Transverse colon (tissue), 4 donors: ENCODE results near the gene ALPK3. TPM values are rescaled to one million over a fixed set of nuclear protein-coding genes. Genes with fewer than 3 reads are reported as not detected.

Experiments
- DNase-seq: peaks from one replicate; pipeline ENCODE4 v3.0.0-alpha.2; 2019
- H3K27ac ChIP-seq, 4 donors: fragments of 200-600 bp; sonication (generic); 2 replicates each; pipeline ENCODE4 v1.5.1; 2016 to 2018; ENCODE audit warnings: inconsistent platforms in 4 of 4
- H3K27me3 ChIP-seq: fragments of 200-600 bp; sonication (generic); 2 replicates; pipeline ENCODE4 v1.5.1; 2017; ENCODE audit warnings: inconsistent platforms
- H3K36me3 ChIP-seq, 4 donors: fragments of 200-600 bp; sonication (generic); 2 replicates each; pipeline ENCODE4 v1.5.1; 2017 to 2019; ENCODE audit warnings: inconsistent platforms in 4 of 4
- H3K4me1 ChIP-seq, 4 donors: fragments of 200-600 bp; sonication (generic); 2 replicates each; pipeline ENCODE4 v1.5.1; 2017 to 2020; ENCODE audit warnings: inconsistent platforms in 4 of 4
- H3K4me3 ChIP-seq, 4 donors: fragments of 200-600 bp; sonication (generic); 1 replicate in 1 of 4; 2 replicates in 3 of 4; pipeline versions ENCODE4 v1.5.1 to v1.6.1; 2017 to 2019; ENCODE audit warnings: inconsistent platforms in 4 of 4
- H3K9me3 ChIP-seq, 2 donors: fragments of 200-600 bp; sonication (generic); 2 replicates each; pipeline ENCODE4 v1.5.1; 2017 to 2019; ENCODE audit warnings: inconsistent platforms in 2 of 2
- CTCF ChIP-seq, 5 experiments: fragments of 200-600 bp in 3 of 5; fragments of 450-650 bp in 2 of 5; sonication (generic) in 3 of 5; IDR thresholded peaks; 1 replicate in 2 of 5; 2 replicates in 3 of 5; pipeline ENCODE4 v1.5.1; 2016 to 2017; ENCODE audit warnings: antibody characterized with exemption in 5 of 5, inconsistent platforms in 3 of 5, mild to moderate bottlenecking in 2 of 5, moderate library complexity in 1 of 5
- EP300 ChIP-seq: sonication (generic); formaldehyde crosslinking; IDR thresholded peaks from one replicate; pipeline ENCODE4 v1.6.1; 2017; ENCODE audit warnings: antibody characterized with exemption, low read depth
- POLR2A ChIP-seq: fragments of 450-650 bp; IDR thresholded peaks from one replicate; pipeline ENCODE4 v1.6.1; 2016; ENCODE audit warnings: antibody characterized with exemption, mild to moderate bottlenecking, moderate library complexity
- POLR2AphosphoS5 ChIP-seq, 3 donors: sonication (generic); formaldehyde crosslinking; IDR thresholded peaks; one replicate each; pipeline ENCODE4 v1.6.1; 2016; ENCODE audit warnings: antibody characterized with exemption in 3 of 3
- WGBS, 2 donors: methylation state at CpG; one replicate each; pipeline ENCODE4 v1.1.5; 2018; ENCODE audit warnings: low coverage in 1 of 2; 5-methylcytosine and 5-hydroxymethylcytosine counted together
- in situ Hi-C, 4 donors: fragments of 200-750 bp; cut with MboI; loops; one replicate each; pipeline versions ENCODE4 v1.15.0 to v1.15.1; 2017; ENCODE audit warnings: low sequenced_read_pairs in 3 of 4, low pct_ligation_motif_present in 1 of 4, low pct_unique_long_range_greater_than_20kb in 1 of 4
- intact Hi-C: fragments of 100-400 bp; cut with DNase I; formaldehyde crosslinking; loops from one replicate; pipeline ENCODE4 v1.15.1; 2023; ENCODE audit warnings: low total_unique reads
- total RNA-seq, 4 donors: library from RNA; depleted of rRNA; stranded (reverse); fragments of >200 nt; gene quantifications; one replicate each; pipeline ENCODE4 v1.1.0, GENCODE V29; 2016

ALPK3 gene
- total RNA-seq, 4 donors from 2014 or later = 1.1 to 4.6 (median 2.8) TPM

GRCh38 chr15:84909782-84910181 lies 92.6 kb downstream of the ALPK3 start:
- in situ Hi-C loops = loop anchor here in 1 of 4 donors (25.0 kb wide), 1 partner anchor 322 kb away; no protein-coding TSS in a partner anchor
- intact Hi-C loops = no loop called here
- no peaks in the 10 kb centered on the region for H3K36me3 ChIP-seq

GRCh38 chr15:84910928-84911623 lies 93.9 kb downstream of the ALPK3 start:
- DNase-seq = peak; percentile 16

More at GRCh38 chr15:84909782-84910181, 92.6 kb downstream of the ALPK3 start:
- Histone ChIP-seq H3K4me1 (peaks cover 14 to 30% (median 15%) of the 10 kb centered on the region in 4 donors), H3K9me3 (no peaks in the 10 kb centered on the region), H3K27ac (no peak overlapping the region), H3K4me3 (no peak overlapping the region), H3K27me3 (no peaks in the 10 kb centered on the region)
- DNase-seq = no peak
- no peak for TF ChIP-seq CTCF (IDR thresholded peaks at IDR 0.05)
- TF ChIP-seq POLR2A = no peak
- no peak for TF ChIP-seq EP300
- no peak for TF ChIP-seq POLR2AphosphoS5 (IDR thresholded peaks at IDR 0.05)
- 82% methylated on average over 4 of the region's 4 CpGs; no CpG with 5 or more reads in 1 of the 2 donors for WGBS, 2 donors

GRCh38 chr15:84911879-84912660 lies 94.9 kb downstream of the ALPK3 start:
- Histone ChIP-seq H3K36me3 (no peaks in the 10 kb centered on the region), H3K9me3 (no peaks in the 10 kb centered on the region), H3K4me1 (peaks cover 14 to 36% (median 15%) of the 10 kb centered on the region in 4 donors), H3K27me3 (no peaks in the 10 kb centered on the region), H3K27ac (peak overlapping the region; percentile 51 to 82 (median 78)), H3K4me3 (no peak overlapping the region)
- 37% methylated on average over 6 of the region's 6 CpGs; no CpG with 5 or more reads in 1 of the 2 donors for WGBS, 2 donors
- no peak for TF ChIP-seq POLR2A
- TF ChIP-seq CTCF (IDR thresholded peaks at IDR 0.05) = no peak
- peak in 2 of 3 donors; percentile 49 to 67 for TF ChIP-seq POLR2AphosphoS5 (IDR thresholded peaks at IDR 0.05)
- intact Hi-C loops (no loop called here), in situ Hi-C loops (loop anchor here in 1 of 4 donors (25.0 kb wide), 1 partner anchor 325 kb away; no protein-coding TSS in a partner anchor)
- peak; percentile 61 for DNase-seq

More at GRCh38 chr15:84910928-84911623, 93.9 kb downstream of the ALPK3 start:
- intact Hi-C loops = no loop called here
- peak overlapping the region; percentile 51 to 82 (median 78) for H3K27ac ChIP-seq
- in situ Hi-C loops = loop anchor here in 1 of 4 donors (25.0 kb wide), 1 partner anchor 324 kb away; no protein-coding TSS in a partner anchor
- no peaks in the 10 kb centered on the region for H3K9me3 ChIP-seq
- H3K27me3 ChIP-seq = no peaks in the 10 kb centered on the region
- TF ChIP-seq POLR2AphosphoS5 (IDR thresholded peaks at IDR 0.05) = no peak
- TF ChIP-seq EP300 = no peak
- TF ChIP-seq POLR2A = no peak
- TF ChIP-seq CTCF (IDR thresholded peaks at IDR 0.05) = no peak
- 70 to 94% methylated on average over 4 to 17 of the region's 17 CpGs for WGBS, 2 donors
- H3K4me3 ChIP-seq = no peak overlapping the region
- H3K36me3 ChIP-seq = no peaks in the 10 kb centered on the region
- H3K4me1 ChIP-seq = peaks cover 14 to 36% (median 15%) of the 10 kb centered on the region in 4 donors

GRCh38 chr15:84913360-84913723 lies 96.2 kb downstream of the ALPK3 start:
- in situ Hi-C loops (loop anchor here in 1 of 4 donors (25.0 kb wide), 1 partner anchor 326 kb away; no protein-coding TSS in a partner anchor), intact Hi-C loops (no loop called here)
- DNase-seq = no peak
- no peak overlapping the region for H3K4me3 ChIP-seq
- peaks cover 14 to 36% (median 15%) of the 10 kb centered on the region in 4 donors for H3K4me1 ChIP-seq
- H3K36me3 ChIP-seq = no peaks in the 10 kb centered on the region
- WGBS, 2 donors = 64 to 83% methylated on average over 1 to 2 of the region's 2 CpGs
- H3K27me3 ChIP-seq = no peaks in the 10 kb centered on the region
- TF ChIP-seq EP300 (no peak), POLR2A (no peak), CTCF (IDR thresholded peaks at IDR 0.05) (no peak), POLR2AphosphoS5 (IDR thresholded peaks at IDR 0.05) (no peak)
- H3K9me3 ChIP-seq = no peaks in the 10 kb centered on the region
- H3K27ac ChIP-seq = peak overlapping the region; percentile 51 to 82 (median 78)
